HEK293 (cell line): ENCODE results near the gene XKR7.

Experiments
- CTCF ChIA-PET: fragments of 350-600 bp; formaldehyde crosslinking; extraction: SDS; loops from one replicate; lab custom pipeline; 2021; ENCODE audit warnings: antibody characterized with exemption; lab: Yijun Ruan, JAX
- POLR2A ChIA-PET: fragments of 300-600 bp; formaldehyde crosslinking; extraction: SDS; loops from one replicate; lab custom pipeline; 2020; ENCODE audit warnings: antibody characterized with exemption, inconsistent platforms; lab: Yijun Ruan, JAX
- H3K27ac ChIP-seq: fragments of 200-500 bp; sonication (Bioruptor generic); 2 replicates; pipeline ENCODE4 v1.5.1; 2014; ENCODE audit warnings: low read depth, low read length, control low read depth, inconsistent platforms; ENCODE audit errors: extremely low read depth
- H3K36me3 ChIP-seq, 2 experiments: fragments of 200-500 bp in 1 of 2; sonication (Bioruptor generic) in 1 of 2; 1 replicate in 1 of 2; 2 replicates in 1 of 2; pipeline ENCODE4 v1.5.1; 2014 to 2017; ENCODE audit warnings: inconsistent platforms in 2 of 2, low read length in 2 of 2; ENCODE audit not compliant: control insufficient read depth in 2 of 2, insufficient read depth in 1 of 2
- H3K4me1 ChIP-seq: fragments of 200-500 bp; sonication (Bioruptor generic); 2 replicates; pipeline ENCODE4 v1.5.1; 2014; ENCODE audit warnings: mild to moderate bottlenecking, low read length, inconsistent platforms; ENCODE audit not compliant: control insufficient read depth, insufficient read depth
- H3K4me3 ChIP-seq: 2 replicates; pipeline ENCODE4 v1.5.1; 2011; ENCODE audit warnings: low read depth, mild to moderate bottlenecking, control low read depth, low read length, moderate library complexity
- H3K9me3 ChIP-seq: fragments of 200-500 bp; sonication (Bioruptor generic); 2 replicates; pipeline ENCODE4 v1.5.1; 2014; ENCODE audit warnings: low read depth, low read length, inconsistent platforms; ENCODE audit not compliant: control insufficient read depth, insufficient read depth
- CTCF ChIP-seq: fragments of 450-650 bp; formaldehyde crosslinking; IDR thresholded peaks from 2 replicates; pipeline ENCODE4 v1.5.1; 2016; ENCODE audit warnings: missing biosample characterization, missing genetic modification characterization
- GFI1B ChIP-seq: fragments of 450-650 bp; formaldehyde crosslinking; IDR thresholded peaks from 2 replicates; pipeline ENCODE4 v1.5.1; 2016; ENCODE audit warnings: missing biosample characterization, missing genetic modification characterization
- GLIS2 ChIP-seq: fragments of 450-650 bp; formaldehyde crosslinking; IDR thresholded peaks from 2 replicates; pipeline ENCODE4 v1.5.1; 2016; ENCODE audit warnings: missing biosample characterization, missing genetic modification characterization
- MEIS1 ChIP-seq: sonication (generic); formaldehyde crosslinking; IDR thresholded peaks from 2 replicates; pipeline ENCODE4 v1.8.1; 2022; ENCODE audit warnings: missing genetic modification reagents, mild to moderate bottlenecking, borderline replicate concordance
- OSR2 ChIP-seq: fragments of 450-650 bp; formaldehyde crosslinking; IDR thresholded peaks from 2 replicates; pipeline ENCODE4 v1.5.1; 2016; ENCODE audit warnings: missing biosample characterization, missing genetic modification characterization
- PRDM6 ChIP-seq: fragments of 450-650 bp; formaldehyde crosslinking; IDR thresholded peaks from 2 replicates; pipeline ENCODE4 v1.5.1; 2017; ENCODE audit warnings: missing biosample characterization, missing genetic modification characterization
- SP2 ChIP-seq: fragments of 450-650 bp; formaldehyde crosslinking; IDR thresholded peaks from 2 replicates; pipeline ENCODE4 v1.5.1; 2016; ENCODE audit warnings: missing biosample characterization, missing genetic modification characterization
- ZBTB20 ChIP-seq: fragments of 450-650 bp; formaldehyde crosslinking; IDR thresholded peaks from 2 replicates; pipeline ENCODE4 v1.5.1; 2016; ENCODE audit warnings: missing biosample characterization, missing genetic modification characterization
- ZFHX2 ChIP-seq: fragments of 450-650 bp; formaldehyde crosslinking; conservative IDR thresholded peaks from 2 replicates; pipeline ENCODE4 v1.5.1; 2016; ENCODE audit warnings: missing biosample characterization, missing genetic modification characterization
- ZNF140 ChIP-seq: fragments of 450-650 bp; formaldehyde crosslinking; IDR thresholded peaks from 2 replicates; pipeline ENCODE4 v1.5.1; 2016; ENCODE audit warnings: missing biosample characterization, missing genetic modification characterization
- ZNF146 ChIP-seq: fragments of 450-650 bp; formaldehyde crosslinking; IDR thresholded peaks from 2 replicates; pipeline ENCODE4 v1.5.1; 2016; ENCODE audit warnings: missing biosample characterization, missing genetic modification characterization
- ZNF175 ChIP-seq: fragments of 450-650 bp; formaldehyde crosslinking; IDR thresholded peaks from 2 replicates; pipeline ENCODE4 v1.5.1; 2016; ENCODE audit warnings: missing biosample characterization, missing genetic modification characterization
- ZNF184 ChIP-seq: fragments of 450-650 bp; IDR thresholded peaks from 2 replicates; pipeline ENCODE4 v1.5.1; 2018; ENCODE audit warnings: missing biosample characterization, mild to moderate bottlenecking, missing genetic modification characterization
- ZNF214 ChIP-seq: fragments of 450-650 bp; formaldehyde crosslinking; IDR thresholded peaks from 2 replicates; pipeline ENCODE4 v1.5.1; 2017; ENCODE audit warnings: missing biosample characterization, mild to moderate bottlenecking, missing genetic modification characterization, borderline replicate concordance
- ZNF292 ChIP-seq: fragments of 450-650 bp; formaldehyde crosslinking; IDR thresholded peaks from 2 replicates; pipeline ENCODE4 v1.5.1; 2016; ENCODE audit warnings: low read depth, missing biosample characterization, missing genetic modification characterization, borderline replicate concordance
- ZNF350 ChIP-seq: fragments of 450-650 bp; formaldehyde crosslinking; IDR thresholded peaks from 2 replicates; pipeline ENCODE4 v1.5.0; 2017; ENCODE audit warnings: missing biosample characterization, mild to moderate bottlenecking, missing genetic modification characterization
- ZNF398 ChIP-seq: fragments of 450-650 bp; formaldehyde crosslinking; IDR thresholded peaks from 2 replicates; pipeline ENCODE4 v1.5.1; 2017; ENCODE audit warnings: missing biosample characterization, missing genetic modification characterization
- ZNF473 ChIP-seq: fragments of 450-650 bp; formaldehyde crosslinking; IDR thresholded peaks from 2 replicates; pipeline ENCODE4 v1.5.1; 2017; ENCODE audit warnings: missing biosample characterization, missing genetic modification characterization
- ZNF514 ChIP-seq: fragments of 450-650 bp; formaldehyde crosslinking; IDR thresholded peaks from 2 replicates; pipeline ENCODE4 v1.5.1; 2016; ENCODE audit warnings: missing biosample characterization, missing genetic modification characterization
- ZNF530 ChIP-seq: fragments of 450-650 bp; formaldehyde crosslinking; IDR thresholded peaks from 2 replicates; pipeline ENCODE4 v1.5.1; 2016; ENCODE audit warnings: low read depth, missing biosample characterization, missing genetic modification characterization
- ZNF544 ChIP-seq: fragments of 450-650 bp; formaldehyde crosslinking; IDR thresholded peaks from 2 replicates; pipeline ENCODE4 v1.5.0; 2017; ENCODE audit warnings: missing biosample characterization, missing genetic modification characterization
- ZNF645 ChIP-seq: fragments of 450-650 bp; formaldehyde crosslinking; IDR thresholded peaks from 2 replicates; pipeline ENCODE4; 2016; ENCODE audit warnings: missing biosample characterization, missing genetic modification characterization
- ZNF677 ChIP-seq: fragments of 450-650 bp; IDR thresholded peaks from 2 replicates; pipeline ENCODE4 v1.5.0; 2018; ENCODE audit warnings: missing biosample characterization, mild to moderate bottlenecking, missing genetic modification characterization, moderate library complexity

XKR7 gene

GRCh38 chr20:32017711-32018251 lies 49.8 kb downstream of the XKR7 start:
- TF ChIP-seq ZNF398, result 0 out of 2 replicates have a peak, but pooled peaks have one; percentile 11
- peak; percentile 79; the same call in 1 of the 2 replicates for TF ChIP-seq CTCF (tag by site-specific recombination)
- no peak for TF ChIP-seq ZNF473 (tag by site-specific recombination)
- Histone ChIP-seq H3K4me3 (peak overlapping the region; percentile 6; the same call in 1 of the 2 replicates), H3K4me1 (no peaks in the 10 kb centered on the region), H3K36me3 (no peaks in the 10 kb centered on the region), H3K9me3 (no peaks in the 10 kb centered on the region), H3K27ac (no peak overlapping the region)
- ChIA-PET POLR2A (interaction anchor here (0.6 to 1.0 kb wide), 3 partner anchors 60 to 294 kb away, joined by 3 read pairs; no protein-coding TSS in a partner anchor), CTCF (interaction anchor here (0.6 to 2.2 kb wide), 18 partner anchors 8 to 272 kb away, joined by 3 to 8 read pairs (median 4); no protein-coding TSS in a partner anchor)

- POLR2A ChIA-PET, result interaction anchor here (0.6 to 1.0 kb wide), 3 partner anchors 160 to 295 kb away, joined by 3 read pairs; no protein-coding TSS in a partner anchor
- Histone ChIP-seq H3K4me1 (no peaks in the 10 kb centered on the region), H3K36me3 (no peaks in the 10 kb centered on the region), H3K9me3 (no peaks in the 10 kb centered on the region), H3K4me3 (peak overlapping the region; percentile 62), H3K27ac (no peak overlapping the region)
- CTCF ChIA-PET, result interaction anchor here (0.7 to 2.5 kb wide), 11 partner anchors 7 to 174 kb away, joined by 3 to 25 read pairs (median 5); no protein-coding TSS in a partner anchor
- TF ChIP-seq GLIS2 (tag by site-specific recombination), result peak; percentile 91
- TF ChIP-seq ZNF292, result no peak
- no peak for TF ChIP-seq ZNF140 (tag by site-specific recombination)
- TF ChIP-seq MEIS1 (CRISPR knock-in tag), result no peak
- TF ChIP-seq ZNF645 (tag by site-specific recombination), result no peak
- no peak for TF ChIP-seq GFI1B
- no peak for TF ChIP-seq ZNF146 (tag by site-specific recombination)
- TF ChIP-seq ZNF514 (tag by site-specific recombination), result no peak
- no peak for TF ChIP-seq PRDM6 (tag by site-specific recombination)
- TF ChIP-seq SP2 (tag by site-specific recombination), result peak; percentile 79
- TF ChIP-seq ZNF175, result no peak
- peak; percentile 86 for TF ChIP-seq ZFHX2 (tag by site-specific recombination)
- no peak for TF ChIP-seq ZNF350
- no peak for TF ChIP-seq ZNF214 (tag by site-specific recombination)
- no peak for TF ChIP-seq ZNF184 (tag by site-specific recombination)
- TF ChIP-seq ZNF398, result no peak
- TF ChIP-seq ZNF530 (tag by site-specific recombination), result no peak
- no peak for TF ChIP-seq OSR2
- no peak for TF ChIP-seq ZNF677
- no peak for TF ChIP-seq ZNF544 (tag by site-specific recombination)
- TF ChIP-seq ZBTB20 (tag by site-specific recombination), result peak; percentile 28; the same call in 1 of the 2 replicates
These were observed 50.6 kb downstream of the XKR7 start for GRCh38 chr20:32018269-32019155.
